SK-N-SH treated with all-trans-retinoic acid at 6 μM for 48 hours (cell line): ENCODE results near the gene DHRS3.

Experiments used
- ATAC-seq: fragments of 200-7000 bp; cut with Tn5 transposase; 3 replicates; pipeline ENCODE4 v1.9.1; 2020; ENCODE audit warnings: mild to moderate bottlenecking, moderate library complexity
- BACH2 ChIP-seq: fragments of 250-450 bp; sonication (Bioruptor Pico); IDR thresholded peaks from 2 replicates; pipeline ENCODE4 v1.9.0; 2021; ENCODE audit warnings: mild to moderate bottlenecking, borderline replicate concordance
- CREB5 ChIP-seq: fragments of 250-450 bp; sonication (Bioruptor Pico); IDR thresholded peaks from 2 replicates; pipeline ENCODE4 v1.5.1; 2020; ENCODE audit warnings: low read depth, mild to moderate bottlenecking, moderate library complexity
- CSDC2 ChIP-seq: fragments of 250-450 bp; sonication (Bioruptor Pico); IDR thresholded peaks from 2 replicates; pipeline ENCODE4 v1.5.0; 2020; ENCODE audit warnings: mild to moderate bottlenecking, moderate library complexity
- CSRNP3 ChIP-seq: fragments of 250-450 bp; sonication (Bioruptor Pico); IDR thresholded peaks from 2 replicates; pipeline ENCODE4 v1.5.1; 2021; ENCODE audit warnings: mild to moderate bottlenecking, moderate library complexity
- GLIS3 ChIP-seq: fragments of 250-450 bp; sonication (Bioruptor Pico); IDR thresholded peaks from 2 replicates; pipeline ENCODE4 v1.5.0; 2020; ENCODE audit warnings: mild to moderate bottlenecking, moderate library complexity
- POU6F1 ChIP-seq: fragments of 250-450 bp; sonication (Bioruptor Pico); IDR thresholded peaks from 2 replicates; pipeline ENCODE4 v1.8.0; 2021; ENCODE audit warnings: low read depth, mild to moderate bottlenecking, moderate library complexity, borderline replicate concordance
- PPARA ChIP-seq: fragments of 250-450 bp; sonication (Bioruptor Pico); IDR thresholded peaks from 2 replicates; pipeline ENCODE4 v1.5.0; 2020; ENCODE audit warnings: mild to moderate bottlenecking, borderline replicate concordance
- RARB ChIP-seq: fragments of 250-450 bp; sonication (Bioruptor Pico); IDR thresholded peaks from 2 replicates; pipeline ENCODE4 v1.8.0; 2021; ENCODE audit warnings: mild to moderate bottlenecking, moderate library complexity
- SNAI2 ChIP-seq: fragments of 250-450 bp; sonication (Bioruptor Pico); IDR thresholded peaks from 2 replicates; pipeline ENCODE4 v1.5.0; 2020; ENCODE audit warnings: mild to moderate bottlenecking, moderate library complexity
- TCF4 ChIP-seq: fragments of 250-450 bp; sonication (Bioruptor Pico); IDR thresholded peaks from 2 replicates; pipeline ENCODE4 v1.8.0; 2021; ENCODE audit warnings: mild to moderate bottlenecking, moderate library complexity, borderline replicate concordance
- TOX ChIP-seq: fragments of 250-450 bp; sonication (Bioruptor Pico); IDR thresholded peaks from 2 replicates; pipeline ENCODE4 v1.8.0; 2021; ENCODE audit warnings: mild to moderate bottlenecking, moderate library complexity, borderline replicate concordance
- ZFP3 ChIP-seq: fragments of 250-450 bp; sonication (Bioruptor Pico); IDR thresholded peaks from 2 replicates; pipeline ENCODE4 v1.5.0; 2020; ENCODE audit warnings: mild to moderate bottlenecking, moderate library complexity
- ZFP30 ChIP-seq: fragments of 450-650 bp; formaldehyde crosslinking; IDR thresholded peaks from 2 replicates; pipeline ENCODE4 v1.5.0; 2022; ENCODE audit warnings: mild to moderate bottlenecking, moderate library complexity
- ZNF70 ChIP-seq: fragments of 450-650 bp; formaldehyde crosslinking; IDR thresholded peaks from 2 replicates; pipeline ENCODE4 v1.5.0; 2020; ENCODE audit warnings: mild to moderate bottlenecking, moderate library complexity
- TF ChIP-seq, protein P1 (sequence below): fragments of 250-450 bp; sonication (Bioruptor Pico); IDR thresholded peaks from 2 replicates; pipeline ENCODE4 v1.5.0; 2020; ENCODE audit warnings: mild to moderate bottlenecking, moderate library complexity
- TF ChIP-seq, protein P2 (sequence below): fragments of 250-450 bp; sonication (Bioruptor Pico); IDR thresholded peaks from 2 replicates; pipeline ENCODE4 v1.8.0; 2020; ENCODE audit warnings: mild to moderate bottlenecking, moderate library complexity, borderline replicate concordance

DHRS3 gene

GRCh38 chr1:12610305-12610935 lies 7.6 kb downstream of the DHRS3 start:
- no peak for ATAC-seq
- no peak for TF ChIP-seq ZNF70 (CRISPR knock-in tag)
- TF ChIP-seq CSDC2, result no peak
- peak; percentile 31; the same call in 1 of the 2 replicates for TF ChIP-seq RARB (CRISPR knock-in tag)
- no peak for TF ChIP-seq GLIS3 (CRISPR knock-in tag)
- TF ChIP-seq TOX, result no peak
- TF ChIP-seq SNAI2 (CRISPR knock-in tag), result no peak
- no peak for TF ChIP-seq ZFP30 (CRISPR knock-in tag)

GRCh38 chr1:12609469-12610003 lies 8.5 kb downstream of the DHRS3 start:
- no peak for ATAC-seq
- TF ChIP-seq RARB (CRISPR knock-in tag) (peak; percentile 78; the same call in 1 of the 2 replicates), ZNF70 (CRISPR knock-in tag) (peak; percentile 9; the same call in 1 of the 2 replicates), CSRNP3 (CRISPR knock-in tag) (peak; percentile 8), CREB5 (CRISPR knock-in tag) (peak; percentile 41; the same call in 1 of the 2 replicates), ZFP30 (CRISPR knock-in tag) (no peak), ZFP3 (CRISPR knock-in tag) (no peak)

GRCh38 chr1:12608311-12608957 lies 9.6 kb downstream of the DHRS3 start:
- TF ChIP-seq RARB (CRISPR knock-in tag) (peak; percentile 17), BACH2 (CRISPR knock-in tag) (no peak), CREB5 (CRISPR knock-in tag) (0 out of 2 replicates have a peak, but pooled peaks have one; percentile 2), TOX (no peak), CSRNP3 (CRISPR knock-in tag) (0 out of 2 replicates have a peak, but pooled peaks have one; percentile 51), SNAI2 (CRISPR knock-in tag) (no peak)
- ATAC-seq, result no peak

- no peak for ATAC-seq
- TF ChIP-seq PPARA, result no peak
- TF ChIP-seq CSRNP3 (CRISPR knock-in tag), result peak; percentile 9; the same call in 1 of the 2 replicates
- no peak for TF ChIP-seq TCF4 (CRISPR knock-in tag)
- TF ChIP-seq GLIS3 (CRISPR knock-in tag), result no peak
- TF ChIP-seq ZFP30 (CRISPR knock-in tag), result no peak
- peak; percentile 6; the same call in 1 of the 2 replicates for TF ChIP-seq TOX
- TF ChIP-seq POU6F1, result no peak
- TF ChIP-seq SNAI2 (CRISPR knock-in tag), result no peak
- TF ChIP-seq RARB (CRISPR knock-in tag), result peak; percentile 56; the same call in 1 of the 2 replicates
- TF ChIP-seq, protein P1, sequence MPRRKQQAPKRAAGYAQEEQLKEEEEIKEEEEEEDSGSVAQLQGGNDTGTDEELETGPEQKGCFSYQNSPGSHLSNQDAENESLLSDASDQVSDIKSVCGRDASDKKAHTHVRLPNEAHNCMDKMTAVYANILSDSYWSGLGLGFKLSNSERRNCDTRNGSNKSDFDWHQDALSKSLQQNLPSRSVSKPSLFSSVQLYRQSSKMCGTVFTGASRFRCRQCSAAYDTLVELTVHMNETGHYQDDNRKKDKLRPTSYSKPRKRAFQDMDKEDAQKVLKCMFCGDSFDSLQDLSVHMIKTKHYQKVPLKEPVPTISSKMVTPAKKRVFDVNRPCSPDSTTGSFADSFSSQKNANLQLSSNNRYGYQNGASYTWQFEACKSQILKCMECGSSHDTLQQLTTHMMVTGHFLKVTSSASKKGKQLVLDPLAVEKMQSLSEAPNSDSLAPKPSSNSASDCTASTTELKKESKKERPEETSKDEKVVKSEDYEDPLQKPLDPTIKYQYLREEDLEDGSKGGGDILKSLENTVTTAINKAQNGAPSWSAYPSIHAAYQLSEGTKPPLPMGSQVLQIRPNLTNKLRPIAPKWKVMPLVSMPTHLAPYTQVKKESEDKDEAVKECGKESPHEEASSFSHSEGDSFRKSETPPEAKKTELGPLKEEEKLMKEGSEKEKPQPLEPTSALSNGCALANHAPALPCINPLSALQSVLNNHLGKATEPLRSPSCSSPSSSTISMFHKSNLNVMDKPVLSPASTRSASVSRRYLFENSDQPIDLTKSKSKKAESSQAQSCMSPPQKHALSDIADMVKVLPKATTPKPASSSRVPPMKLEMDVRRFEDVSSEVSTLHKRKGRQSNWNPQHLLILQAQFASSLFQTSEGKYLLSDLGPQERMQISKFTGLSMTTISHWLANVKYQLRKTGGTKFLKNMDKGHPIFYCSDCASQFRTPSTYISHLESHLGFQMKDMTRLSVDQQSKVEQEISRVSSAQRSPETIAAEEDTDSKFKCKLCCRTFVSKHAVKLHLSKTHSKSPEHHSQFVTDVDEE (CRISPR knock-in tag), result no peak
- TF ChIP-seq, protein P2, sequence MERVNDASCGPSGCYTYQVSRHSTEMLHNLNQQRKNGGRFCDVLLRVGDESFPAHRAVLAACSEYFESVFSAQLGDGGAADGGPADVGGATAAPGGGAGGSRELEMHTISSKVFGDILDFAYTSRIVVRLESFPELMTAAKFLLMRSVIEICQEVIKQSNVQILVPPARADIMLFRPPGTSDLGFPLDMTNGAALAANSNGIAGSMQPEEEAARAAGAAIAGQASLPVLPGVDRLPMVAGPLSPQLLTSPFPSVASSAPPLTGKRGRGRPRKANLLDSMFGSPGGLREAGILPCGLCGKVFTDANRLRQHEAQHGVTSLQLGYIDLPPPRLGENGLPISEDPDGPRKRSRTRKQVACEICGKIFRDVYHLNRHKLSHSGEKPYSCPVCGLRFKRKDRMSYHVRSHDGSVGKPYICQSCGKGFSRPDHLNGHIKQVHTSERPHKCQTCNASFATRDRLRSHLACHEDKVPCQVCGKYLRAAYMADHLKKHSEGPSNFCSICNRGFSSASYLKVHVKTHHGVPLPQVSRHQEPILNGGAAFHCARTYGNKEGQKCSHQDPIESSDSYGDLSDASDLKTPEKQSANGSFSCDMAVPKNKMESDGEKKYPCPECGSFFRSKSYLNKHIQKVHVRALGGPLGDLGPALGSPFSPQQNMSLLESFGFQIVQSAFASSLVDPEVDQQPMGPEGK (CRISPR knock-in tag), result no peak; the same call in none of the 2 replicates
Observed at GRCh38 chr1:12607263-12607662, 10.7 kb downstream of the DHRS3 start.
